PC-3 (cell line): ENCODE results near the gene KDM4B. TPM values are rescaled to one million over a fixed set of nuclear protein-coding genes. Genes with fewer than 3 reads are reported as not detected.
A peak's percentile ranks its signal among the peaks of the same experiment; 100 is the strongest.

Source experiments
- ATAC-seq: fragments of 200-7000 bp; cut with Tn5 transposase; 2 replicates; pipeline ENCODE4 v1.9.1; 2020; ENCODE audit warnings: mild to moderate bottlenecking, moderate library complexity
- BruUV-seq: library from RNA; stranded (reverse); fragments of 400-500 nt; replicated peaks from 2 replicates; lab custom pipeline; 2021; lab: Mats Ljungman, UMichigan
- CTCF ChIA-PET: fragments of 300-600 bp; sonication (Branson Sonifier 250); formaldehyde crosslinking; loops from one replicate; lab custom pipeline; 2022; ENCODE audit warnings: antibody characterized with exemption; lab: Charles Lee
- POLR2A ChIA-PET: fragments of 300-600 bp; sonication (Branson Sonifier 250); formaldehyde crosslinking; loops from one replicate; lab custom pipeline; 2022; ENCODE audit warnings: antibody characterized with exemption; ENCODE audit not compliant: unreplicated experiment; lab: Charles Lee
- DNase-seq: peaks from one replicate; pipeline ENCODE4 v3.0.0-alpha.2; 2015
- H2AFZ ChIP-seq: fragments of 300-600 bp; sonication (generic); 2 replicates; pipeline ENCODE4 v1.6.0; 2016; ENCODE audit warnings: antibody characterized with exemption, low read length
- H3F3A ChIP-seq: fragments of 300-600 bp; sonication (generic); one replicate; pipeline ENCODE4 v1.6.0; 2017; ENCODE audit warnings: antibody characterized with exemption, low read length, control low read depth, mild to moderate bottlenecking; ENCODE audit not compliant: unreplicated experiment
- H3K27ac ChIP-seq: fragments of 300-600 bp; sonication (generic); 2 replicates; pipeline ENCODE4 v1.5.1; 2016; ENCODE audit warnings: mild to moderate bottlenecking, low read length
- H3K27me3 ChIP-seq: fragments of 300-600 bp; sonication (generic); 2 replicates; pipeline ENCODE4 v1.6.1; 2016; ENCODE audit warnings: low read length, mixed read lengths
- H3K36me3 ChIP-seq: fragments of 300-600 bp; sonication (generic); 2 replicates; pipeline ENCODE4 v1.6.1; 2016; ENCODE audit warnings: low read depth, mixed run types, low read length, mixed read lengths
- H3K4me1 ChIP-seq: fragments of 300-600 bp; sonication (generic); 2 replicates; pipeline ENCODE4 v1.5.1; 2016; ENCODE audit warnings: low read length; ENCODE audit not compliant: insufficient read depth
- H3K4me2 ChIP-seq: fragments of 300-600 bp; sonication (generic); 2 replicates; pipeline ENCODE4 v1.6.0; 2016; ENCODE audit warnings: low read length
- H3K4me3 ChIP-seq: fragments of 300-600 bp; sonication (generic); 2 replicates; pipeline ENCODE4 v1.5.1; 2016; ENCODE audit warnings: mild to moderate bottlenecking, low read length, mixed read lengths
- H3K79me2 ChIP-seq: fragments of 300-600 bp; sonication (generic); 2 replicates; pipeline ENCODE4 v1.6.1; 2017; ENCODE audit warnings: low read length, mixed read lengths
- H3K9ac ChIP-seq: fragments of 300-600 bp; sonication (generic); 2 replicates; pipeline ENCODE4 v1.6.0; 2016; ENCODE audit warnings: mild to moderate bottlenecking, low read length
- H3K9me2 ChIP-seq: fragments of 300-600 bp; sonication (generic); replicated peaks from 2 replicates; pipeline ENCODE4 v1.6.1; 2016; ENCODE audit warnings: mixed run types, low read length, mixed read lengths
- H3K9me3 ChIP-seq: fragments of 300-600 bp; sonication (generic); 2 replicates; pipeline ENCODE4 v1.6.1; 2016; ENCODE audit warnings: low read length, mixed read lengths
- H4K20me1 ChIP-seq: fragments of 300-600 bp; sonication (generic); 2 replicates; pipeline ENCODE4 v1.6.1; 2016; ENCODE audit warnings: low read length, mixed read lengths
- EZH2 ChIP-seq: fragments of 300-600 bp; sonication (generic); IDR thresholded peaks from one replicate; pipeline ENCODE4 v1.6.1; 2017; ENCODE audit warnings: antibody characterized with exemption, mild to moderate bottlenecking, low read length; ENCODE audit not compliant: unreplicated experiment
- EZH2phosphoT487 ChIP-seq: fragments of 300-600 bp; sonication (generic); IDR thresholded peaks from 2 replicates; pipeline ENCODE4 v1.6.1; 2018; ENCODE audit warnings: mild to moderate bottlenecking, antibody characterized with exemption, low read length, borderline replicate concordance
- intact Hi-C: fragments of 100-400 bp; cut with micrococcal nuclease; formaldehyde crosslinking; loops from 2 replicates; pipeline ENCODE4 v1.9.0; 2023
- microRNA-seq: library from miRNA; unstranded; fragments of <30 nt; microRNA quantifications from one replicate; pipeline ENCODE4 v1.1.0, GENCODE V29; 2020; ENCODE audit not compliant: unreplicated experiment
- total RNA-seq: library from RNA; depleted of rRNA; stranded (reverse); fragments of >200 nt; gene quantifications from 2 replicates; pipeline ENCODE4 v1.2.3, GENCODE V29; 2014; rRNA removed
- TF ChIP-seq, protein P1 (sequence below): fragments of 300-600 bp; sonication (generic); conservative IDR thresholded peaks from 2 replicates; pipeline ENCODE4 v1.5.1; 2017; ENCODE audit warnings: antibody characterized with exemption, low read depth, mild to moderate bottlenecking, low read length

Gene KDM4B
- total RNA-seq, 1 experiment from 2014 or later, result 19.8 TPM

- CTCF ChIA-PET, result no interaction called here
- BruUV-seq, result no TSS peak
Observed at GRCh38 chr19:5196832-5197231, 227.9 kb downstream of the KDM4B start.

DNA sequence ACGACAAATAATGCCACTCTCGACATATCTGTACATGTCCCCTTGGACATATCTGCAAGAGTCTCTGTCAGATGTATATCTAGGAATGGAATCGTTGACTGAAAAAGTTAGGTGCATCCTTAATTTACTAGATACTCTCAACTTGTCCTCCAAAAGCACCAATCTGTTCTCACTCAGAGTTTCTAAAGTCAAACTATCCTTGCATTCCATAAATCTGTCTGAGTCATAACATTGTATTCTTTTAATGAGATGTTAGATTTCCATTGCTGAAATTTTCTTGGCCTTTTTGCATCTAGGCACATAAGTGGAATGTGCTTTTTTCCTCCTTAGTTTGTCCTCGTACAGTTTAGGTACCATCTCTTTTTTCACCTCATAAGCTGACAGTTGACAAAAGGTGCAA is 231.9 kb downstream of the KDM4B start:
- Histone ChIP-seq H3K36me3 (0 out of 2 replicates have a peak, but pooled peaks cover 2% of the 10 kb centered on the region), H3K4me1 (no peaks in the 10 kb centered on the region), H3K9me3 (0 out of 2 replicates have a peak, but pooled peaks cover 6% of the 10 kb centered on the region), H3K4me2 (no peak overlapping the region), H4K20me1 (no peaks in the 10 kb centered on the region), H3F3A (no peaks in the 10 kb centered on the region), H3K27ac (no peak overlapping the region), H3K9me2 (no peaks in the 10 kb centered on the region), H3K4me3 (no peak overlapping the region), H2AFZ (no peak overlapping the region), H3K9ac (no peak overlapping the region), H3K79me2 (no peaks in the 10 kb centered on the region), H3K27me3 (no peaks in the 10 kb centered on the region)
- CTCF ChIA-PET, result no interaction called here
- DNase-seq, result peak; percentile 11
- intact Hi-C loops, result no loop called here
- BruUV-seq, result no TSS peak
- ATAC-seq, result no peak
- TF ChIP-seq EZH2, result no peak
- TF ChIP-seq, protein P1, sequence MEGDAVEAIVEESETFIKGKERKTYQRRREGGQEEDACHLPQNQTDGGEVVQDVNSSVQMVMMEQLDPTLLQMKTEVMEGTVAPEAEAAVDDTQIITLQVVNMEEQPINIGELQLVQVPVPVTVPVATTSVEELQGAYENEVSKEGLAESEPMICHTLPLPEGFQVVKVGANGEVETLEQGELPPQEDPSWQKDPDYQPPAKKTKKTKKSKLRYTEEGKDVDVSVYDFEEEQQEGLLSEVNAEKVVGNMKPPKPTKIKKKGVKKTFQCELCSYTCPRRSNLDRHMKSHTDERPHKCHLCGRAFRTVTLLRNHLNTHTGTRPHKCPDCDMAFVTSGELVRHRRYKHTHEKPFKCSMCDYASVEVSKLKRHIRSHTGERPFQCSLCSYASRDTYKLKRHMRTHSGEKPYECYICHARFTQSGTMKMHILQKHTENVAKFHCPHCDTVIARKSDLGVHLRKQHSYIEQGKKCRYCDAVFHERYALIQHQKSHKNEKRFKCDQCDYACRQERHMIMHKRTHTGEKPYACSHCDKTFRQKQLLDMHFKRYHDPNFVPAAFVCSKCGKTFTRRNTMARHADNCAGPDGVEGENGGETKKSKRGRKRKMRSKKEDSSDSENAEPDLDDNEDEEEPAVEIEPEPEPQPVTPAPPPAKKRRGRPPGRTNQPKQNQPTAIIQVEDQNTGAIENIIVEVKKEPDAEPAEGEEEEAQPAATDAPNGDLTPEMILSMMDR, result no peak
- TF ChIP-seq EZH2phosphoT487, result no peak
- POLR2A ChIA-PET, result no interaction called here

More at GRCh38 chr19:5196832-5197231, 227.9 kb downstream of the KDM4B start:
- Histone ChIP-seq H3K9ac (no peak overlapping the region), H2AFZ (no peak overlapping the region), H3K4me3 (no peak overlapping the region), H3K4me1 (no peaks in the 10 kb centered on the region), H3K27ac (no peak overlapping the region), H3K4me2 (no peak overlapping the region), H3K79me2 (no peaks in the 10 kb centered on the region), H3K9me3 (0 out of 2 replicates have a peak, but pooled peaks cover 6% of the 10 kb centered on the region), H3F3A (no peaks in the 10 kb centered on the region), H3K27me3 (no peaks in the 10 kb centered on the region), H3K9me2 (no peaks in the 10 kb centered on the region), H3K36me3 (no peaks in the 10 kb centered on the region), H4K20me1 (no peaks in the 10 kb centered on the region)
- POLR2A ChIA-PET, result no interaction called here
- no peak for DNase-seq
- no peak for TF ChIP-seq EZH2
- TF ChIP-seq, protein P1, result no peak
- no peak for TF ChIP-seq EZH2phosphoT487
- no peak for ATAC-seq
- intact Hi-C loops, result no loop called here

DNA sequence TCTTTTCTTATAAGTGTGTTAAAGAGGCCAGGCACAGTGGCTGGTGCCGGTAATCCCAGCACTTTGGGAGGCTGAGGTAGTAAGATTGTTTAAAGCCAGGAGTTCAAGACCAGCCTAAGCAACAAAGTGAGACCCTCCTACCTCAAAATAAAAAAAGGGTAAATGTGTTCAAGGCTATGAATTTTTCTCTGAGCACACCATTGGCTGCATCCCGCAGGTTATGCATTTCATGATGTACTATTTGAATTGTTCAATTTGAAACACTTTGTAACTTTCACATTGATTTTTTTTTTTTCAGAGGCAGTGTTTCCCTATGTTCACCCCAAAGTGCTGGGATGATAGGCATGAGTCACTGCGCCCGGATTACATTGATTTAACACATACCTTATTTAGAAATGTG is 233.6 kb downstream of the KDM4B start:
- Histone ChIP-seq H3K79me2 (no peaks in the 10 kb centered on the region), H3K9ac (no peak overlapping the region), H3K27ac (no peak overlapping the region), H3K27me3 (no peaks in the 10 kb centered on the region), H4K20me1 (no peaks in the 10 kb centered on the region), H3K4me1 (no peaks in the 10 kb centered on the region), H3K9me2 (no peaks in the 10 kb centered on the region), H3K4me2 (no peak overlapping the region), H3K36me3 (0 out of 2 replicates have a peak, but pooled peaks cover 5% of the 10 kb centered on the region), H2AFZ (no peak overlapping the region), H3K4me3 (no peak overlapping the region), H3F3A (no peaks in the 10 kb centered on the region), H3K9me3 (0 out of 2 replicates have a peak, but pooled peaks cover 6% of the 10 kb centered on the region)
- ChIA-PET POLR2A (no interaction called here), CTCF (no interaction called here)
- DNase-seq (no peak), ATAC-seq (no peak)
- intact Hi-C loops, result no loop called here
- no TSS peak for BruUV-seq
- TF ChIP-seq EZH2phosphoT487, result no peak
- no peak for TF ChIP-seq EZH2
- TF ChIP-seq, protein P1, result no peak

Small RNAs within 50 kb of the gene (microRNA-seq; reads per million reads assigned to microRNA genes)
- gene MIR4747, result 0.75 reads per million

Other genes starting within 250 kb of the KDM4B start
- gene DPP9, start 245.3 kb upstream of the KDM4B start, total RNA-seq, result 129 and 215 TPM in 2 replicates
- 28.1 and 30.6 TPM in 2 replicates for gene FEM1A, start 177.4 kb upstream of the KDM4B start, total RNA-seq
- 6.5 and 17.0 TPM in 2 replicates for gene TICAM1, start 137.4 kb upstream of the KDM4B start, total RNA-seq
- gene PLIN3, start 101.4 kb upstream of the KDM4B start, total RNA-seq, result 136 and 159 TPM in 2 replicates
- not detected in 2 replicates for gene ARRDC5, start 66.2 kb upstream of the KDM4B start, total RNA-seq
- 163 and 207 TPM in 2 replicates for gene UHRF1, start 59.6 kb upstream of the KDM4B start, total RNA-seq